Measurements from ENCODE around the gene GRP. TPM values are rescaled to one million over a fixed set of nuclear protein-coding genes. Genes with fewer than 3 reads are reported as not detected.
A peak's percentile ranks its signal among the peaks of the same experiment; 100 is the strongest.

Gene GRP
- total RNA-seq, 1 donor from 2014 or later = not detected

DNA sequence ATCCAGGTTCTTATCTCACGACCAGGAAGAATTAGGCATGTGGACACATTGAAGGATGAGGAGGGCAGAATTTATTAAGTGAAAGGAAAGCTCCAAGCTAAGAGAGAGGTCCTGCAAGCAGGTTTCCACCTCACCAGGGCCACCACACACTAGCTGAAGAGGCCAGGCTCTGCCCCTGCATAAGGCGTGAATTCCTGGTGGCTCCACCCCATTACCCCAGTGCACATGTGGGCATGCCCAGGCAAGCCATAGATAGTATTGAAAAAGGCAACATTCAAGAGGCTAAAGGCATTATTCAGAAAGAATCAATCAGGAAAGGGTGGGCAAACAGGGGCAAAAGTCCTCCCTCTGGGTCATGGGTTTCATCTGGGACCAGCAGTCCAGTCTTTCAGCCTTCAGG, 30.9 kb upstream of the GRP start:
- intact Hi-C loops (cut with DNase I) = no loop called here
- DNase-seq (ENCODE audit: low spot score in 2 of 2) = no peak
- Histone ChIP-seq H3K27ac (no peak overlapping the region), H3K27me3 (no peaks in the 10 kb centered on the region), H3K36me3 (no peaks in the 10 kb centered on the region), H3K9me3 (no peaks in the 10 kb centered on the region), H3K4me3 (no peak overlapping the region), H3K4me1 (no peaks in the 10 kb centered on the region)
- TF ChIP-seq, protein P1, sequence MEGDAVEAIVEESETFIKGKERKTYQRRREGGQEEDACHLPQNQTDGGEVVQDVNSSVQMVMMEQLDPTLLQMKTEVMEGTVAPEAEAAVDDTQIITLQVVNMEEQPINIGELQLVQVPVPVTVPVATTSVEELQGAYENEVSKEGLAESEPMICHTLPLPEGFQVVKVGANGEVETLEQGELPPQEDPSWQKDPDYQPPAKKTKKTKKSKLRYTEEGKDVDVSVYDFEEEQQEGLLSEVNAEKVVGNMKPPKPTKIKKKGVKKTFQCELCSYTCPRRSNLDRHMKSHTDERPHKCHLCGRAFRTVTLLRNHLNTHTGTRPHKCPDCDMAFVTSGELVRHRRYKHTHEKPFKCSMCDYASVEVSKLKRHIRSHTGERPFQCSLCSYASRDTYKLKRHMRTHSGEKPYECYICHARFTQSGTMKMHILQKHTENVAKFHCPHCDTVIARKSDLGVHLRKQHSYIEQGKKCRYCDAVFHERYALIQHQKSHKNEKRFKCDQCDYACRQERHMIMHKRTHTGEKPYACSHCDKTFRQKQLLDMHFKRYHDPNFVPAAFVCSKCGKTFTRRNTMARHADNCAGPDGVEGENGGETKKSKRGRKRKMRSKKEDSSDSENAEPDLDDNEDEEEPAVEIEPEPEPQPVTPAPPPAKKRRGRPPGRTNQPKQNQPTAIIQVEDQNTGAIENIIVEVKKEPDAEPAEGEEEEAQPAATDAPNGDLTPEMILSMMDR (IDR thresholded peaks at IDR 0.05) = no peak

DNA sequence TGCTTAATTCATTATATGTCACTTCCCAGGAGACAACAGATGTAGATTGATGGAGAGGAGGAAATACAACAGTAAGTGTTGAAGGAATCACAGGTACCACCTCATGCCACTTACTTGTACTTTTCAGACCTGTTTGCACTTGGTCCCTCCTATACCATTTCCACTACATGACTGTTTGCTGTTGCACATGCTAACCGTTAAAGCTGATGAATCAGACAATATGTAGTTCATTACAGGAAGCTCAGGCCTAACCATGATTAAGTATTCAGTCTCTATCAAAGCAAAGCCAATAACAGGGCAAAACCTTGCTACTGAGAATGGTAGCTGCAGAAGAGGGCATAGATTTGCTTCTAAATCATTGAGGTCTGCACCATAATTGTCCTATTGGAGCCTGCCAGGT, 30.2 kb upstream of the GRP start:
- no peaks in the 10 kb centered on the region for H3K4me1 ChIP-seq
- intact Hi-C loops (cut with DNase I) = no loop called here
- no peaks in the 10 kb centered on the region for H3K36me3 ChIP-seq

DNA sequence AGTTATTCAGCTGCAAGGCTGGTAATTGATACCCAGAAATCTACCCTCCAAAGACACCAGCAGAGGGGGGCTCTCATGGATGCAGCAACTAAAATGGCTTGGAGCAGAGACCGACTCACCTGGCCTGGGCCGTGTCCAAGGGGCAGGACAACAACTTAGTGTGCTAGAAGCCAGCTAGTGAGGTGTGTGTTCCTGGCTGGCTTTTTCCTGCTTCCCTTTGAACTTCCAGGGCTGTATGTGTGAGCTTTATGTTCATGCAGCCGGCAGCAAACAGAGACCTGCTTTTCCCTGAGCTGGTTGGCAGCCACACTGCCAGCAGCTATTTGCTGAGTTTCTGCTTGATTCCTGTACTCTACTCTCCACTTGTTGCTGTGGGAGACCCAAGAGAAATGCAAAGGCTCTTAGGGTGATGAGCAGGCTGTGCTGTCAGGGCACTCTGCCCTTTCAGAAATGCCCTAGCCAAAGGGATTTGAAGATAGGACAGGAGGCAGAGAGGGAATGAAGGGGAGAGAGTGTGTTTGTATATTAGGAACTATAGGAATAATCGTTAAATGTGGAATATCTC, 23.7 kb upstream of the GRP start:
- Histone ChIP-seq H3K9me3 (no peaks in the 10 kb centered on the region), H3K36me3 (no peaks in the 10 kb centered on the region), H3K4me3 (no peak overlapping the region), H3K4me1 (no peaks in the 10 kb centered on the region), H3K27me3 (no peaks in the 10 kb centered on the region), H3K27ac (no peak overlapping the region)
- DNase-seq (ENCODE audit: low spot score in 2 of 2) = peak in 1 of 2 donors; percentile 39
- intact Hi-C loops (cut with DNase I) = no loop called here
- TF ChIP-seq, protein P1 (IDR thresholded peaks at IDR 0.05) = no peak

More for the DNA sequence above, 30.2 kb upstream of the GRP start:
- Histone ChIP-seq H3K27me3 (no peaks in the 10 kb centered on the region), H3K9me3 (no peaks in the 10 kb centered on the region), H3K4me3 (no peak overlapping the region), H3K27ac (no peak overlapping the region)
- DNase-seq (ENCODE audit: low spot score in 2 of 2) = no peak
- TF ChIP-seq, protein P1 (IDR thresholded peaks at IDR 0.05) = no peak

DNA sequence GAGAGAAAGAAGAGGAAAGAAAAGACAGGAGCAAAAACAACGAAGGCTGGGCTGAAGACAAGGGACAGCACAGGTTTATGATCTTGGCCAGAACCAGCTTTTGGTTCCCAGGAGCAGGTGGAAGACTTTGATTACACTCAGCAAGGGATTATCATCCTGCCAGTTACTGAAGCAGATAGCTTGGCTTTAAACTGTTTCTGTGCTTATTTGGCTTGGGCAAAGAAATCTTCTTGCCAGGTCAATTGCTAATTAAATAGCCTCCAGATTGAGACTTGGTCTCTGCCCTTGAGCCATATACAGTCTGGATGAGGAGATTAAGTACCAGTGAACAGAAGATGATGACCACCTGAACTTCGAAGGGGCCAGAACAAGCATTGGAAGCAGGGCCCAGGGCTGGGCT, 22.3 kb upstream of the GRP start:
- intact Hi-C loops (cut with DNase I) = no loop called here

DNA sequence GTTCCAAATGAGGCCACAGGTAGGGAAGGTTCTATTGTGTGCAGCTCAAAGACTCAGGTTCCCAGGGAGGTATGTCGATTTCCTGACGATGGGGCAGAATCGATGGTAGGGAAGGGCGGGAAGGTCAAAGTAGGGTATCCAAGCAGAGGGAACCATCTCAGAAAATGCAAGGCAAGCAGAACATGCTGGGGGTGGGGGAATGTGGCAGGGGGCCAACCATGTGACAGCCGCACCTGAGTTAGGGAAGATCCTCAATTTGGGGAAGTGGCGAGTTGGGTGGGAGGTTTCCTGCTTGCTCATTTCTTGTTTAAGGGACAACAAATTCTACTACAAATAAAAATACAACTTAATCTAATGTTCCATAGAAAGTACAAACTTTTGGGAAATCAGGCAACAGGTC, 21.7 kb upstream of the GRP start:
- Histone ChIP-seq H3K9me3 (no peaks in the 10 kb centered on the region), H3K36me3 (no peaks in the 10 kb centered on the region), H3K27me3 (no peaks in the 10 kb centered on the region), H3K27ac (no peak overlapping the region), H3K4me3 (no peak overlapping the region), H3K4me1 (no peaks in the 10 kb centered on the region)
- peak in 1 of 2 donors; percentile 18 for DNase-seq (ENCODE audit: low spot score in 2 of 2)
- TF ChIP-seq, protein P1 (IDR thresholded peaks at IDR 0.05) = no peak
- intact Hi-C loops (cut with DNase I) = no loop called here

More for the DNA sequence above, 22.3 kb upstream of the GRP start:
- no peaks in the 10 kb centered on the region for H3K36me3 ChIP-seq
- no peak overlapping the region for H3K4me3 ChIP-seq
- H3K27ac ChIP-seq = no peak overlapping the region
- TF ChIP-seq, protein P1 (IDR thresholded peaks at IDR 0.05) = no peak
- no peaks in the 10 kb centered on the region for H3K9me3 ChIP-seq
- DNase-seq (ENCODE audit: low spot score in 2 of 2) = peak in 1 of 2 donors; percentile 18
- no peaks in the 10 kb centered on the region for H3K4me1 ChIP-seq
- no peaks in the 10 kb centered on the region for H3K27me3 ChIP-seq

DNA sequence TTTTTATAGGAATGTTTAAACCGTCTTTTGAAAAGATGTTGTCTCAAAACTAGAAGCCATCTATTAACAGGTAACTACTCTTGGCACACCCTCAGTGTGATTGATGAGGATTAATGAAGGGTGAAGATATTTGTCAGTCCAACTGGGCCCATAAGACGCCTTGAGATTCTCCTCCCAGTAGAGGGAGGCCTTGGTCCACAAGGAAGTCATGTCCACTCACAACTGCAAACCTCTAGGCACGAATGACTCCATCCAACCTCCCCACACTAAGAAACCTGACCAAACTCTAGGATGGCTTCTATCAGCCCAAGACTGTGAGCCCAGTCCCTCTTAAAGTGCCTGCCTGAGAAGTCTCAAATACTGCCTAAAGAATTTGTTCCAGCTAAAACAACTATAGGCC, 19.2 kb upstream of the GRP start:
- Histone ChIP-seq H3K27ac (no peak overlapping the region), H3K9me3 (no peaks in the 10 kb centered on the region), H3K27me3 (no peaks in the 10 kb centered on the region), H3K4me1 (no peaks in the 10 kb centered on the region), H3K4me3 (no peak overlapping the region), H3K36me3 (no peaks in the 10 kb centered on the region)
- DNase-seq (ENCODE audit: low spot score in 2 of 2) = peak in 1 of 2 donors; percentile 16
- intact Hi-C loops (cut with DNase I) = no loop called here
- TF ChIP-seq, protein P1 (IDR thresholded peaks at IDR 0.05) = no peak

All from ascending aorta (tissue), 2 donors.